Ascending aorta (tissue), 2 donors: ENCODE results near the gene ERICH4. TPM values are rescaled to one million over a fixed set of nuclear protein-coding genes. Genes with fewer than 3 reads are reported as not detected.
"Not testable (repeated sequence)": the region's sequence is repeated elsewhere in the genome, so short reads cannot be mapped to it uniquely, and the experiment has no call there.

Source experiments
- DNase-seq, 2 donors: peaks; one replicate each; pipeline ENCODE4 v3.0.0-alpha.2; 2019; ENCODE audit warnings: low spot score in 2 of 2
- H3K27ac ChIP-seq, 2 donors: fragments of 200-600 bp; sonication (generic); one replicate each; pipeline ENCODE4 v1.5.1; 2016 to 2017; ENCODE audit warnings: mild to moderate bottlenecking in 1 of 2
- H3K27me3 ChIP-seq: fragments of 200-600 bp; sonication (generic); one replicate; pipeline ENCODE4 v1.5.1; 2017
- H3K36me3 ChIP-seq, 2 donors: fragments of 200-600 bp; sonication (generic); one replicate each; pipeline ENCODE4 v1.5.1; 2016
- H3K4me1 ChIP-seq, 2 donors: fragments of 200-600 bp; sonication (generic); one replicate each; pipeline ENCODE4 v1.5.1; 2016 to 2017; ENCODE audit warnings: mild to moderate bottlenecking in 1 of 2
- H3K4me3 ChIP-seq, 2 donors: fragments of 200-600 bp; sonication (generic); one replicate each; pipeline ENCODE4 v1.5.1; 2016 to 2017; ENCODE audit warnings: mild to moderate bottlenecking in 1 of 2
- H3K9me3 ChIP-seq, 2 donors: fragments of 200-600 bp; sonication (generic); one replicate each; pipeline ENCODE4 v1.5.1; 2016
- intact Hi-C: fragments of 100-400 bp; cut with DNase I; formaldehyde crosslinking; loops from one replicate; pipeline ENCODE4 v1.15.1; 2023
- total RNA-seq: library from RNA; depleted of rRNA; stranded (reverse); fragments of >200 nt; gene quantifications from one replicate; pipeline ENCODE4 v1.1.0, GENCODE V29; 2016
- TF ChIP-seq, protein P1 (sequence below), 3 experiments: fragments of 200-600 bp in 2 of 3; fragments of 450-650 bp in 1 of 3; sonication (generic) in 2 of 3; IDR thresholded peaks; one replicate each; pipeline ENCODE4 v1.5.1; 2016 to 2019; ENCODE audit warnings: antibody characterized with exemption in 3 of 3, mild to moderate bottlenecking in 1 of 3, moderate library complexity in 1 of 3

The ERICH4 gene
- total RNA-seq, 1 donor from 2014 or later: not detected

DNA sequence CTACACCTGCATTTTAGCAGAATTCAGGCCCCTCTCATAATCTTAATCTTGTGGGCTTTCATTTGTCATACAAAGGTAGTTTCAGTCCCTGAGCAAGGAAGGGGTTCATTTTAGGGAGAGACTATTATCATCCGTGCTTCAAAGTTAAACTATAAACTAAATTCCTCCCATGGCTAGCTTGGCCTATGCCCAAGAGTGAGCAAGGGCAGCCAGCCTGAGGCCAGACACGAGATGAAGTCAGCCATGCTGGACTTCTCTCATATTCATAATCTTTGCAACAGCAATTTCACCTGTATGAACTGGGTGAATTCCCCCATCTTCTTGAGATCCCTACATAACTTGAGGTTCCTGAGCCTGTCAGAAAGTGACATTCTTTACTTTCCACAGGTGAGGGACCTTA is 13.0 kb downstream of the ERICH4 start:
- TF ChIP-seq, protein P1, sequence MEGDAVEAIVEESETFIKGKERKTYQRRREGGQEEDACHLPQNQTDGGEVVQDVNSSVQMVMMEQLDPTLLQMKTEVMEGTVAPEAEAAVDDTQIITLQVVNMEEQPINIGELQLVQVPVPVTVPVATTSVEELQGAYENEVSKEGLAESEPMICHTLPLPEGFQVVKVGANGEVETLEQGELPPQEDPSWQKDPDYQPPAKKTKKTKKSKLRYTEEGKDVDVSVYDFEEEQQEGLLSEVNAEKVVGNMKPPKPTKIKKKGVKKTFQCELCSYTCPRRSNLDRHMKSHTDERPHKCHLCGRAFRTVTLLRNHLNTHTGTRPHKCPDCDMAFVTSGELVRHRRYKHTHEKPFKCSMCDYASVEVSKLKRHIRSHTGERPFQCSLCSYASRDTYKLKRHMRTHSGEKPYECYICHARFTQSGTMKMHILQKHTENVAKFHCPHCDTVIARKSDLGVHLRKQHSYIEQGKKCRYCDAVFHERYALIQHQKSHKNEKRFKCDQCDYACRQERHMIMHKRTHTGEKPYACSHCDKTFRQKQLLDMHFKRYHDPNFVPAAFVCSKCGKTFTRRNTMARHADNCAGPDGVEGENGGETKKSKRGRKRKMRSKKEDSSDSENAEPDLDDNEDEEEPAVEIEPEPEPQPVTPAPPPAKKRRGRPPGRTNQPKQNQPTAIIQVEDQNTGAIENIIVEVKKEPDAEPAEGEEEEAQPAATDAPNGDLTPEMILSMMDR (IDR thresholded peaks at IDR 0.05): no peak
- H3K9me3 ChIP-seq: no peaks in the 10 kb centered on the region
- no peaks in the 10 kb centered on the region for H3K4me1 ChIP-seq
- intact Hi-C loops: no loop called here
- H3K4me3 ChIP-seq: no peak overlapping the region
- H3K36me3 ChIP-seq: no peaks in the 10 kb centered on the region
- H3K27ac ChIP-seq: no peak overlapping the region
- H3K27me3 ChIP-seq: no peaks in the 10 kb centered on the region
- no peak for DNase-seq

DNA sequence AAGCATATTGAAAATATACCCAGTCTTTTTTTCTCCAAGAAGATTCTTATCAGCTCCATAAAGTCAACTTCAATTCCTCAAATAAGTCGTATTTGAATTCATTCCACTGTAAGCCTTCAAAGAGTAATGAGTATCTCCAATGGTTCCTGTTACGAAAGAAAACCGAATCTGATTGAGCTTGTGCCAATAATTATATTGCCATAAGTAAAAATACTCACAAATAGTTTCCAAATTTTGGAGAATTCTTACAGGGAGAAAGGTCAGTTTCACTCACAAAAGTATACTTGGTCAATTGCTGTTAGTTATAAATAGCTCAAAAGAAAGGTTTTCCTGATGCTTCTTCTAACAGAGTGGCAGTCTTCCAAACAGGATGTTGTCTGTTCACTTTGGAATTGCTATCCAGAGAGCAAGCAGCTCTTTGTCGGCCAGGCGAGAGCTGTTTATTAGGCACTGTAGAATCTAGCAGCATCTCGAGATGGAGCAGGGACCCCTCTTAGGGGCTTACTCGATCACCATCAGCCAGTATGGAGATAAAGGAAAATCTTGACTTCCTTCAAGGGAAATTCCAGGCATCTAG is 13.5 kb downstream of the ERICH4 start:
- intact Hi-C loops: no loop called here
- Histone ChIP-seq H3K9me3 (no peaks in the 10 kb centered on the region), H3K27ac (no peak overlapping the region), H3K27me3 (no peaks in the 10 kb centered on the region), H3K36me3 (no peaks in the 10 kb centered on the region), H3K4me3 (no peak overlapping the region), H3K4me1 (no peaks in the 10 kb centered on the region)
- TF ChIP-seq, protein P1 (IDR thresholded peaks at IDR 0.05): no peak
- DNase-seq: no peak

DNA sequence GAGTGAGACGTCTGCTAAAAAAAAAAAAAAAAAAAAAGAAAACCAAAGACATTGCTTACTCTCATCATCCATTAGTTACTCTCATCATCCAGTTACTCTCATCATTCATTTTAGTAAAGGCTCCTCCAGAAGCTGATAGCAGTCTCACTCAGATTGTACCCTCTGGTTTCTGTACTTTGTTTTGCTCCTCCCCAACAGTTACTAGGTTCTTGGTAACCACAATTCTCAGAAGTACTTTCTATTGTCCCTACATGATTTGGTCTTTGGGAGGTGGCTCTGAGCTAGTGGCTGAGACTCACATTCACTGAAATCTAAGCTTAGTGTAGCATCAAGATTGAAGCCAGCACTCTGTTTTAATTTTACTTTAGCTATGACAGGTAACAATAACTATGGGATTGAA is 14.3 kb downstream of the ERICH4 start:
- no peak overlapping the region for H3K27ac ChIP-seq
- no peak overlapping the region for H3K4me3 ChIP-seq
- H3K9me3 ChIP-seq: no peaks in the 10 kb centered on the region
- no peaks in the 10 kb centered on the region for H3K27me3 ChIP-seq
- H3K36me3 ChIP-seq: no peaks in the 10 kb centered on the region
- no peak for DNase-seq
- intact Hi-C loops: no loop called here
- no peaks in the 10 kb centered on the region for H3K4me1 ChIP-seq
- TF ChIP-seq, protein P1 (IDR thresholded peaks at IDR 0.05): no peak

DNA sequence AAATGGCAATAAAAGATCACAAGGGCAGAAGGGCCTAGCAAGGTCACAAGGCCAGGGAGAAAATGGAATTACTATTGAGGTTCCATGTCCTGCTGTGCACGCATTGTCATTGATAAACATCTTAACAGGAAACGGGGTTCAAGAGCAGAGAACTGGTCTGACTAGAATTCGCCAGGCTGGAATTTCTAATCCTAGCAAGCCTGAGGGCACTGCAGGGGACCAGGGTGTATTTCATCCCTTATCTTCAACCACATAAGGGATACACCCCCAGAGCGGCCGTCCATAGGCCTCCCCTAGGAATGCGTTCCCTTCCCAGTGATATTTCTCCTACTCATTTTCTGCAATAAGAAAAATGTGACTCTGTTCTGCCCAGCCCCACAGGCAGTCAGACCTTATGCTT is 19.5 kb downstream of the ERICH4 start:
- no peak for DNase-seq
- Histone ChIP-seq H3K27ac (no peak overlapping the region), H3K27me3 (no peaks in the 10 kb centered on the region), H3K4me3 (no peak overlapping the region), H3K36me3 (no peaks in the 10 kb centered on the region), H3K4me1 (no peaks in the 10 kb centered on the region), H3K9me3 (no peaks in the 10 kb centered on the region)
- TF ChIP-seq, protein P1 (IDR thresholded peaks at IDR 0.05): no peak
- intact Hi-C loops: no loop called here

DNA sequence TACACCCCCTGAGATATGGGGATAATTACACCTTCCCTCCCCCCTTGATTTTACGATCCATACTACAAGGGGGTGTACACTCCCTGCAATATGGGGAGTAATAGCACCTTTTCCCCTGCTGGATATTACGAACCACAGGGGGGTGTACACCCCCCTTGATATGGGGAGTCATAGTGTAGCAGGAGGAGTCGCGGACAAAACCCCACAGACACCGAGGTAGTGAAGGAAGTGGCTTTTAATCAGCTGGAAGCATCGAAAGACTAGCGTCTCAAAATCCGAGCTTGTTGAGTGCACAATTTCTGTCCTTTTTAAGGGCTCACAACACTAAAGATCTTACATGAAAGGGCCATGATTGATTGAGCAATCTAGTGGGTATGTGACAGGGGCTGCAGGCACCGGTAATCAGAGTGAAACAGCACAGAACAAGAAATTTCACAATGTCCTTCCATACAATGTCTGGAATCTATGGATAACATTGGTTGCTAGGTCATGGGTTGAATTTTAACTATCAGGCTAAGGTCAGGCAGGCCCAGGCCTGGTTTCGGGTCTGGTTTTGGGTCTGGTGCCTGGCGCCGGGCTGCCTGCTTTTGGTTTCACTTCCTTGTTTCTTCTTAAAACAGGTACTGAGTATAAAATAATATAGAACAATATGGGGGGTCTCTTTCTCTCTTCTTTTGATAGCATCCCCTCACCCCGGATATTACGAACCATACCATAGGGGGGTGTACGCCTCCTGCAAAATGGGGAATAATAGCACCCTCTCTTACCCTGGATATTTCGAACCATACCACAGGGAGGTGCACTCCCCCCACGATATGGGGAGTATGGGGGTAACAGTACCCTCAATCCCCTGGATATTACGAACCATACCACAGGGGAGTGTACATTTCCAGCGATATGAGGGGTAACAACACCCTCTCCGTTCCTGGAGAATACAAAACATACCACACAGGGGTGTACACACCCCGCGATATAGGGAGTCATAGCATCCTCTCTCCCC is 20.6 kb downstream of the ERICH4 start:
- H3K4me3 ChIP-seq, H3K36me3 ChIP-seq, H3K27ac ChIP-seq, H3K4me1 ChIP-seq, intact Hi-C loops, H3K9me3 ChIP-seq, DNase-seq, H3K27me3 ChIP-seq: not testable (repeated sequence)

DNA sequence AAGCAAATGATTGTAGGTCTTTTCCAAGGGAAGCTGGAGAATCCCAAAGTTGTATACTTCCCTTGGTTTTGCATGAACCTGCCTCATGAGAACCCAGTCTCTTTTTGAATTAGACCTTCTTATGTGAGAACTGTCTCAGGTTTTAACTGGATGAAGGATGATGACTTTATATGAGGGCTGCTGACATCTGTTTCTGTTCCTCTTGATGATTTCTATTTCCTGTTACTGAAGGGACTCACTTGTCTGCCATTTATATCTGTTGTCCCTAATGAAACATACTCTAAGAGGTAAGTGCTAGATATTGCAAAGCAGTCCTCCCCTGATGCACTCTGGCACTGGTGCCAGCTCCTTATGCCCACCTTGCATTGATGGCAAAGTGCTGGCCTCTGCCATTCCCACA is 33.6 kb downstream of the ERICH4 start:
- intact Hi-C loops: no loop called here
- TF ChIP-seq, protein P1 (IDR thresholded peaks at IDR 0.05): no peak
- H3K4me3 ChIP-seq: no peak overlapping the region
- H3K9me3 ChIP-seq: no peaks in the 10 kb centered on the region
- H3K27me3 ChIP-seq: no peaks in the 10 kb centered on the region
- DNase-seq: no peak
- no peaks in the 10 kb centered on the region for H3K36me3 ChIP-seq
- no peak overlapping the region for H3K27ac ChIP-seq
- H3K4me1 ChIP-seq: no peaks in the 10 kb centered on the region
